NCI-H2227 treated with DMSO at 0.1 percent for 48 hours (cell line): ENCODE data around the gene TERB1.

Experiments used
- DNase-seq: peaks from one replicate; lab custom pipeline; 2025; lab: John Stamatoyannopoulos, UW

Gene TERB1

GRCh38 chr16:66750279-66751052 is 50.9 kb downstream of the TERB1 start:
- DNase-seq: no peak

- no peak for DNase-seq
Measured at GRCh38 chr16:66746682-66747081, 54.7 kb downstream of the TERB1 start.

- no peak for DNase-seq
Measured at GRCh38 chr16:66746048-66746447, 55.3 kb downstream of the TERB1 start.

- DNase-seq: no peak
Measured at GRCh38 chr16:66741950-66742808, 59.2 kb downstream of the TERB1 start.

- DNase-seq: peak; percentile 7
Measured at GRCh38 chr16:66741169-66741900, 60.0 kb downstream of the TERB1 start.

- DNase-seq: no peak
Measured at GRCh38 chr16:66740533-66740932, 60.9 kb downstream of the TERB1 start.

GRCh38 chr16:66740010-66740409 is 61.4 kb downstream of the TERB1 start:
- no peak for DNase-seq

- no peak for DNase-seq
Measured at GRCh38 chr16:66735891-66736290, 65.5 kb downstream of the TERB1 start.

- no peak for DNase-seq
Measured at GRCh38 chr16:66731101-66731500, 70.3 kb downstream of the TERB1 start.

GRCh38 chr16:66728804-66729203 is 72.6 kb downstream of the TERB1 start:
- DNase-seq: no peak

GRCh38 chr16:66728117-66728787 is 73.1 kb downstream of the TERB1 start:
- DNase-seq: peak; percentile 52

GRCh38 chr16:66720766-66721165 is 80.6 kb downstream of the TERB1 start:
- no peak for DNase-seq

- no peak for DNase-seq
Measured at GRCh38 chr16:66719246-66719645, 82.1 kb downstream of the TERB1 start.

- no peak for DNase-seq
Measured at GRCh38 chr16:66717776-66718175, 83.6 kb downstream of the TERB1 start.

- DNase-seq: peak; percentile 9
Measured at GRCh38 chr16:66717112-66717675, 84.2 kb downstream of the TERB1 start.

GRCh38 chr16:66714654-66715307 is 86.6 kb downstream of the TERB1 start:
- no peak for DNase-seq

GRCh38 chr16:66714062-66714461 is 87.3 kb downstream of the TERB1 start:
- no peak for DNase-seq

GRCh38 chr16:66713076-66713475 is 88.3 kb downstream of the TERB1 start:
- DNase-seq: no peak

GRCh38 chr16:66712512-66712911 is 88.9 kb downstream of the TERB1 start:
- no peak for DNase-seq

GRCh38 chr16:66711581-66711980 is 89.8 kb downstream of the TERB1 start:
- no peak for DNase-seq

GRCh38 chr16:66706506-66706880 is 94.9 kb downstream of the TERB1 start:
- no peak for DNase-seq
